Adrenal gland (tissue), 19 donors: ENCODE results near the gene PNN. TPM values are rescaled to one million over a fixed set of nuclear protein-coding genes. Genes with fewer than 3 reads are reported as not detected.
A peak's percentile ranks its signal among the peaks of the same experiment; 100 is the strongest.
"Not testable (repeated sequence)": the region's sequence is repeated elsewhere in the genome, so short reads cannot be mapped to it uniquely, and the experiment has no call there.

Experiments used
- DNase-seq, 7 donors: peaks; one replicate each; pipeline ENCODE4 v3.0.0-alpha.2; 2019 to 2020
- H3K27ac ChIP-seq, 5 donors: fragments of 200-600 bp; sonication (generic) in 4 of 5; 1 replicate in 3 of 5; 2 replicates in 2 of 5; pipeline versions ENCODE4 v1.5.1 to v1.8.0; 2016 to 2020; ENCODE audit warnings: mild to moderate bottlenecking in 1 of 5
- H3K27me3 ChIP-seq: fragments of 200-600 bp; 2 replicates; pipeline ENCODE4 v1.8.0; 2021
- H3K36me3 ChIP-seq, 2 donors: fragments of 200-600 bp; replicated peaks in 1 of 2; 1 replicate in 1 of 2; 2 replicates in 1 of 2; pipeline versions ENCODE4 v1.5.1 to v1.8.0; 2018 to 2022
- H3K4me1 ChIP-seq, 2 donors: fragments of 200-600 bp; replicated peaks in 1 of 2; 1 replicate in 1 of 2; 2 replicates in 1 of 2; pipeline versions ENCODE4 v1.5.1 to v1.8.0; 2018 to 2021
- H3K4me3 ChIP-seq, 4 donors: fragments of 200-600 bp; sonication (generic) in 3 of 4; one replicate each; pipeline ENCODE4 v1.5.1; 2016 to 2018
- H3K9me3 ChIP-seq, 3 donors: fragments of 200-600 bp; sonication (generic) in 1 of 3; replicated peaks in 1 of 3; 1 replicate in 2 of 3; 2 replicates in 1 of 3; pipeline versions ENCODE4 v1.5.1 to v1.8.0; 2016 to 2021
- CTCF ChIP-seq, 6 experiments: fragments of 450-650 bp in 4 of 6; fragments of 200-600 bp in 2 of 6; sonication (generic) in 1 of 6; IDR thresholded peaks; 1 replicate in 5 of 6; 2 replicates in 1 of 6; pipeline versions ENCODE4 v1.5.1 to v1.8.0; 2016 to 2021; ENCODE audit warnings: antibody characterized with exemption in 6 of 6, mild to moderate bottlenecking in 2 of 6, moderate library complexity in 1 of 6
- POLR2A ChIP-seq, 2 donors: fragments of 450-650 bp; IDR thresholded peaks; one replicate each; pipeline ENCODE4 v1.6.1; 2017; ENCODE audit warnings: antibody characterized with exemption in 2 of 2, mild to moderate bottlenecking in 2 of 2, moderate library complexity in 1 of 2
- WGBS, 4 donors: extraction: QIAGEN DNeasy Blood & Tissue Kit in 2 of 4; methylation state at CpG; one replicate each; pipeline versions ENCODE4 v1.1.5 to v1.1.7; 2013 to 2017; 5-methylcytosine and 5-hydroxymethylcytosine counted together
- intact Hi-C, 2 donors: fragments of 100-400 bp; cut with DNase I; formaldehyde crosslinking; loops; one replicate each; pipeline versions ENCODE4 v1.14.1 to v1.15.0; 2022 to 2023
- long read RNA-seq, 10 donors: library from polyadenylated mRNA in 3 of 10; unstranded in 2 of 10; stranded (forward) in 1 of 10; transcript quantifications; one replicate each; pipeline ENCODE4 v2.0.0 and lab custom pipeline, GENCODE V29; 2021 to 2026
- polyA plus RNA-seq, 3 donors: library from polyadenylated mRNA; stranded (reverse); fragments of 200-250 nt in 2 of 3; fragments of 350-450 nt in 1 of 3; fragmentation: Illumina TruSeq in 1 of 3; extraction: RNeasy Lipid Tissue Mini Kit (QIAGEN cat#74804) in 1 of 3; gene quantifications; one replicate each; pipeline ENCODE4 v1.2.3, GENCODE V29; 2013 to 2014
- total RNA-seq, 9 donors: library from RNA; depleted of rRNA in 4 of 9; stranded (reverse); fragments of >200 nt in 4 of 9; fragments of 120-200 nt in 1 of 9; fragmentation: NEBNext Ultra II Directional in 1 of 9; extraction: Animal tissue kit (Norgen Biotek cat#: 25700) in 1 of 9; gene quantifications; one replicate each; pipeline versions ENCODE4 v1.1.0 to v1.2.4, GENCODE V29; 2013 to 2023
- donor health status: healthy with polysubstance abuse.
- donor health status: Bipolar disorder and iron deficiency.
- donor health status: DM: yes; HTN: yes; CAD: no.
- donor health status: DM: no; HTN: no; CAD: no.
- donor health status: DM: no; HTN: no; CAD: no.
- donor health status: DM: yes; HTN: yes; CAD: no.

Gene PNN
- total RNA-seq (10 to 100 TPM; 11.3 to 48.4 (median 38.6) TPM), polyA plus RNA-seq (10 to 100 TPM; 44.2 to 86.0 (median 81.6) TPM)
- long read RNA-seq, donor 1, transcript PNN-201 (9 exons, 3,576 nt) = major isoform, 22 of 43 reads
- long read RNA-seq, donor 1, transcript PNN-204 (3 exons, 583 nt) = minor isoform, 12 of 43 reads
- long read RNA-seq, donor 1, partial matches to known transcripts = 6 of 43 reads
- long read RNA-seq, donor 1, other reads (novel, unspliced or antisense) = 0 of 43 reads
- long read RNA-seq, donor 2, transcript PNN-201 (9 exons, 3,576 nt) = major isoform, 16 of 28 reads
- long read RNA-seq, donor 2, partial matches to known transcripts = 7 of 28 reads
- long read RNA-seq, donor 2, other reads (novel, unspliced or antisense) = 0 of 28 reads
- long read RNA-seq, donor 3, transcript PNN-201 (9 exons, 3,576 nt) = major isoform, 7 of 51 reads
- long read RNA-seq, donor 3, partial matches to known transcripts = 40 of 51 reads
- long read RNA-seq, donor 3, other reads (novel, unspliced or antisense) = 0 of 51 reads
- long read RNA-seq, donor 4, transcript PNN-201 (9 exons, 3,576 nt) = major isoform, 10 of 16 reads
- long read RNA-seq, donor 4, partial matches to known transcripts = 5 of 16 reads
- long read RNA-seq, donor 4, other reads (novel, unspliced or antisense) = 1 of 16 reads
- long read RNA-seq, donor 5, transcript PNN-201 (9 exons, 3,576 nt) = major isoform, 23 of 30 reads
- long read RNA-seq, donor 5, partial matches to known transcripts = 2 of 30 reads
- long read RNA-seq, donor 5, other reads (novel, unspliced or antisense) = 3 of 30 reads
- long read RNA-seq, donor 6, transcript PNN-201 (9 exons, 3,576 nt) = major isoform, 12 of 28 reads
- long read RNA-seq, donor 6, partial matches to known transcripts = 11 of 28 reads
- long read RNA-seq, donor 6, other reads (novel, unspliced or antisense) = 5 of 28 reads
- long read RNA-seq, donor 7, transcript PNN-201 (9 exons, 3,576 nt) = major isoform, 13 of 21 reads
- long read RNA-seq, donor 7, partial matches to known transcripts = 5 of 21 reads
- long read RNA-seq, donor 7, other reads (novel, unspliced or antisense) = 0 of 21 reads
- long read RNA-seq, donor 8, transcript PNN-201 (9 exons, 3,576 nt) = major isoform, 24 of 33 reads
- long read RNA-seq, donor 8, partial matches to known transcripts = 5 of 33 reads
- long read RNA-seq, donor 8, other reads (novel, unspliced or antisense) = 0 of 33 reads
- long read RNA-seq, donor 9, transcript PNN-204 (3 exons, 583 nt) = minor isoform, 13 of 44 reads
- long read RNA-seq, donor 9, transcript PNN-201 (9 exons, 3,576 nt) = major isoform, 24 of 44 reads
- long read RNA-seq, donor 9, partial matches to known transcripts = 6 of 44 reads
- long read RNA-seq, donor 9, other reads (novel, unspliced or antisense) = 0 of 44 reads
- long read RNA-seq, donor 10, partial matches to known transcripts = 0 of 4 reads
- long read RNA-seq, donor 10, other reads (novel, unspliced or antisense) = 0 of 4 reads

- TF ChIP-seq POLR2A (IDR thresholded peaks at IDR 0.05) = peak; percentile 91 to 98
- peak in 2 of 6 experiments; percentile 7 to 21 for TF ChIP-seq CTCF (IDR thresholded peaks at IDR 0.05)
- 0 to 7% (median 5%) methylated on average over 42 to 56 of the region's 56 CpGs for WGBS, 4 donors
- peak within 1 kb of the TSS; percentile 89 to 97 (median 94) for H3K27ac ChIP-seq
- DNase-seq = peak; percentile 96 to 99 (median 99)
- intact Hi-C loops = loop anchor here in 1 of 2 donors (10.0 kb wide), 1 partner anchor 260 kb away; the partner anchor contains the start of gene FBXO33
- H3K4me1 ChIP-seq = peaks cover 6 to 24% of the 10 kb centered on the region in 2 donors
- H3K36me3 ChIP-seq = peaks cover 0 to 35% of the 10 kb centered on the region in 2 donors
- H3K4me3 ChIP-seq = peak within 1 kb of the TSS; percentile 82 to 89 (median 86)
- no peaks in the 10 kb centered on the region for H3K9me3 ChIP-seq
- no peaks in the 10 kb centered on the region for H3K27me3 ChIP-seq
These were observed at the start of gene PNN for GRCh38 chr14:39174560-39175444. Gene PNN (plus strand): TSS chr14:39175254. CDS start chr14:39175280, 26 bp downstream.

- intact Hi-C loops = not testable (repeated sequence)
These were observed 37.2 kb upstream of the PNN start for GRCh38 chr14:39137835-39138234.

GRCh38 chr14:39138440-39138839 lies 36.6 kb upstream of the PNN start:
- peaks cover 0 to 42% of the 10 kb centered on the region in 2 donors for H3K36me3 ChIP-seq
- TF ChIP-seq POLR2A (IDR thresholded peaks at IDR 0.05) (no peak), CTCF (IDR thresholded peaks at IDR 0.05) (no peak)
- 81 to 100% (median 94%) methylated on average over 1 of the region's 1 CpG for WGBS, 4 donors
- H3K27ac ChIP-seq = no peak overlapping the region
- no peak for DNase-seq
- H3K4me1 ChIP-seq = no peaks in the 10 kb centered on the region
- H3K9me3 ChIP-seq = no peaks in the 10 kb centered on the region
- H3K4me3 ChIP-seq = no peak overlapping the region
- intact Hi-C loops = no loop called here
- H3K27me3 ChIP-seq = no peaks in the 10 kb centered on the region

More at GRCh38 chr14:39137835-39138234, 37.2 kb upstream of the PNN start:
- DNase-seq, H3K27me3 ChIP-seq, H3K4me1 ChIP-seq, H3K4me3 ChIP-seq, H3K9me3 ChIP-seq, H3K27ac ChIP-seq: not testable (repeated sequence)
- H3K36me3 ChIP-seq = peaks cover 0 to 45% of the 10 kb centered on the region in 2 donors
- WGBS, 4 donors = 92 to 98% (median 97%) methylated on average over 8 of the region's 8 CpGs
